K562 (cell line): Measurements from ENCODE around the gene GSKIP. TPM values are rescaled to one million over a fixed set of nuclear protein-coding genes. Genes with fewer than 3 reads are reported as not detected.

Source experiments
- FOXM1 ChIP-seq, 2 experiments: fragments of 450-650 bp in 1 of 2; sonication (generic) in 1 of 2; formaldehyde crosslinking in 1 of 2; IDR thresholded peaks; 2 replicates each; pipeline versions ENCODE4 v1.6.1 to v1.9.0; 2017 to 2022; ENCODE audit warnings: low read depth in 2 of 2, mild to moderate bottlenecking in 2 of 2, missing genetic modification reagents in 1 of 2, moderate library complexity in 1 of 2
- MITF ChIP-seq: IDR thresholded peaks from 2 replicates; pipeline ENCODE4 v1.6.1; 2014; ENCODE audit warnings: antibody characterized with exemption
- POLR2A ChIP-seq: fragments of 450-650 bp; conservative IDR thresholded peaks from 2 replicates; pipeline ENCODE4 v1.6.1; 2016
- RAD51 ChIP-seq: fragments of 450-650 bp; IDR thresholded peaks from 2 replicates; pipeline ENCODE4 v1.7.1; 2016; ENCODE audit warnings: low read depth, mild to moderate bottlenecking, borderline replicate concordance
- REST ChIP-seq, 2 experiments: fragments of 450-650 bp; formaldehyde crosslinking in 1 of 2; IDR thresholded peaks; 2 replicates each; pipeline versions ENCODE4 v1.4.0 to v1.6.1; 2014 to 2020; ENCODE audit warnings: mild to moderate bottlenecking in 2 of 2, borderline replicate concordance in 1 of 2, low read depth in 1 of 2
- WHSC1 ChIP-seq: IDR thresholded peaks from one replicate; pipeline ENCODE4 v1.6.1; 2012; ENCODE audit warnings: low read length, control low read depth, inconsistent platforms
- polyA plus RNA-seq, 8 experiments: library from polyadenylated mRNA; depleted of rRNA in 4 of 8; stranded (reverse) in 5 of 8; unstranded in 3 of 8; fragments of >200 nt; fragmentation: Nextera tagmentation in 2 of 8; fragmentation: Illumina TruSeq in 1 of 8; extraction: Ambion mirVana in 2 of 8; extraction: Trizol in 1 of 8; gene quantifications; 2 replicates each; pipeline versions ENCODE4 v1.2.1 to v1.2.3, GENCODE V29; 2011 to 2014; ENCODE audit warnings: inconsistent platforms in 1 of 8, missing spikeins in 1 of 8
- total RNA-seq, 7 experiments: library from RNA; depleted of rRNA in 6 of 7; stranded (reverse); fragments of >200 nt in 6 of 7; fragmentation: Illumina TruSeq in 2 of 7; extraction: Trizol in 2 of 7; gene quantifications; 2 replicates each; pipeline versions ENCODE4 v1.2.1 to v1.2.3, GENCODE V29; 2011 to 2021; ENCODE audit warnings: low replicate concordance in 1 of 7

GSKIP gene
- total and polyA plus RNA-seq, 9 of the 15 experiments (the other 6 are each of a cell fraction or from before 2014, with no cell fraction given) = 12.9 to 58.9 (median 22.2) TPM

- TF ChIP-seq FOXM1 (IDR thresholded peaks at IDR 0.05; ENCODE audit: low read depth) = no peak
- TF ChIP-seq FOXM1 (CRISPR knock-in tag; IDR thresholded peaks at IDR 0.05; ENCODE audit: low read depth) = 0 out of 2 replicates have a peak, but pooled peaks have one; percentile 31
- TF ChIP-seq REST (IDR thresholded peaks at IDR 0.05; ENCODE audit: borderline replicate concordance) = peak; percentile 24; the same call in 1 of the 2 replicates
- TF ChIP-seq REST (CRISPR knock-in tag; IDR thresholded peaks at IDR 0.05; ENCODE audit: low read depth) = no peak
- TF ChIP-seq POLR2A = 0 out of 2 replicates have a peak, but pooled peaks have one; percentile 38
- no peak for TF ChIP-seq WHSC1
- peak; percentile 32; the same call in 1 of the 2 replicates for TF ChIP-seq MITF
- peak; percentile 81 for TF ChIP-seq RAD51
Observed at GRCh38 chr14:96362071-96362964, 1.0 kb upstream of the GSKIP start (continued).
